PC-3 (cell line): ENCODE results near the gene EPHB1. TPM values are rescaled to one million over a fixed set of nuclear protein-coding genes. Genes with fewer than 3 reads are reported as not detected.

Experiments used
- ATAC-seq: fragments of 200-7000 bp; cut with Tn5 transposase; 2 replicates; pipeline ENCODE4 v1.9.1; 2020; ENCODE audit warnings: mild to moderate bottlenecking, moderate library complexity
- BruUV-seq: library from RNA; stranded (reverse); fragments of 400-500 nt; replicated peaks from 2 replicates; lab custom pipeline; 2021; lab: Mats Ljungman, UMichigan
- CTCF ChIA-PET: fragments of 300-600 bp; sonication (Branson Sonifier 250); formaldehyde crosslinking; loops from one replicate; lab custom pipeline; 2022; ENCODE audit warnings: antibody characterized with exemption; lab: Charles Lee
- POLR2A ChIA-PET: fragments of 300-600 bp; sonication (Branson Sonifier 250); formaldehyde crosslinking; loops from one replicate; lab custom pipeline; 2022; ENCODE audit warnings: antibody characterized with exemption; ENCODE audit not compliant: unreplicated experiment; lab: Charles Lee
- DNase-seq: peaks from one replicate; pipeline ENCODE4 v3.0.0-alpha.2; 2015
- H2AFZ ChIP-seq: fragments of 300-600 bp; sonication (generic); 2 replicates; pipeline ENCODE4 v1.6.0; 2016; ENCODE audit warnings: antibody characterized with exemption, low read length
- H3F3A ChIP-seq: fragments of 300-600 bp; sonication (generic); one replicate; pipeline ENCODE4 v1.6.0; 2017; ENCODE audit warnings: antibody characterized with exemption, low read length, control low read depth, mild to moderate bottlenecking; ENCODE audit not compliant: unreplicated experiment
- H3K27ac ChIP-seq: fragments of 300-600 bp; sonication (generic); 2 replicates; pipeline ENCODE4 v1.5.1; 2016; ENCODE audit warnings: mild to moderate bottlenecking, low read length
- H3K27me3 ChIP-seq: fragments of 300-600 bp; sonication (generic); 2 replicates; pipeline ENCODE4 v1.6.1; 2016; ENCODE audit warnings: low read length, mixed read lengths
- H3K36me3 ChIP-seq: fragments of 300-600 bp; sonication (generic); 2 replicates; pipeline ENCODE4 v1.6.1; 2016; ENCODE audit warnings: low read depth, mixed run types, low read length, mixed read lengths
- H3K4me1 ChIP-seq: fragments of 300-600 bp; sonication (generic); 2 replicates; pipeline ENCODE4 v1.5.1; 2016; ENCODE audit warnings: low read length; ENCODE audit not compliant: insufficient read depth
- H3K4me2 ChIP-seq: fragments of 300-600 bp; sonication (generic); 2 replicates; pipeline ENCODE4 v1.6.0; 2016; ENCODE audit warnings: low read length
- H3K4me3 ChIP-seq: fragments of 300-600 bp; sonication (generic); 2 replicates; pipeline ENCODE4 v1.5.1; 2016; ENCODE audit warnings: mild to moderate bottlenecking, low read length, mixed read lengths
- H3K79me2 ChIP-seq: fragments of 300-600 bp; sonication (generic); 2 replicates; pipeline ENCODE4 v1.6.1; 2017; ENCODE audit warnings: low read length, mixed read lengths
- H3K9ac ChIP-seq: fragments of 300-600 bp; sonication (generic); 2 replicates; pipeline ENCODE4 v1.6.0; 2016; ENCODE audit warnings: mild to moderate bottlenecking, low read length
- H3K9me2 ChIP-seq: fragments of 300-600 bp; sonication (generic); replicated peaks from 2 replicates; pipeline ENCODE4 v1.6.1; 2016; ENCODE audit warnings: mixed run types, low read length, mixed read lengths
- H3K9me3 ChIP-seq: fragments of 300-600 bp; sonication (generic); 2 replicates; pipeline ENCODE4 v1.6.1; 2016; ENCODE audit warnings: low read length, mixed read lengths
- H4K20me1 ChIP-seq: fragments of 300-600 bp; sonication (generic); 2 replicates; pipeline ENCODE4 v1.6.1; 2016; ENCODE audit warnings: low read length, mixed read lengths
- CTCF ChIP-seq: fragments of 300-600 bp; sonication (generic); conservative IDR thresholded peaks from 2 replicates; pipeline ENCODE4 v1.5.1; 2017; ENCODE audit warnings: antibody characterized with exemption, low read depth, mild to moderate bottlenecking, low read length
- EZH2 ChIP-seq: fragments of 300-600 bp; sonication (generic); IDR thresholded peaks from one replicate; pipeline ENCODE4 v1.6.1; 2017; ENCODE audit warnings: antibody characterized with exemption, mild to moderate bottlenecking, low read length; ENCODE audit not compliant: unreplicated experiment
- EZH2phosphoT487 ChIP-seq: fragments of 300-600 bp; sonication (generic); IDR thresholded peaks from 2 replicates; pipeline ENCODE4 v1.6.1; 2018; ENCODE audit warnings: mild to moderate bottlenecking, antibody characterized with exemption, low read length, borderline replicate concordance
- intact Hi-C: fragments of 100-400 bp; cut with micrococcal nuclease; formaldehyde crosslinking; loops from 2 replicates; pipeline ENCODE4 v1.9.0; 2023
- total RNA-seq: library from RNA; depleted of rRNA; stranded (reverse); fragments of >200 nt; gene quantifications from 2 replicates; pipeline ENCODE4 v1.2.3, GENCODE V29; 2014

The EPHB1 gene
- total RNA-seq, 1 experiment from 2014 or later, result 0.69 TPM

- Histone ChIP-seq H3K9me3 (no peaks in the 10 kb centered on the region), H3K9me2 (no peaks in the 10 kb centered on the region), H3F3A (no peaks in the 10 kb centered on the region), H3K36me3 (no peaks in the 10 kb centered on the region), H3K4me1 (no peaks in the 10 kb centered on the region), H3K4me2 (no peak overlapping the region), H3K4me3 (no peak overlapping the region), H3K9ac (no peak overlapping the region), H3K27ac (no peak overlapping the region), H3K79me2 (no peaks in the 10 kb centered on the region), H4K20me1 (no peaks in the 10 kb centered on the region), H3K27me3 (0 out of 2 replicates have a peak, but pooled peaks cover 6% of the 10 kb centered on the region), H2AFZ (no peak overlapping the region)
- no peak for TF ChIP-seq EZH2
- TF ChIP-seq EZH2phosphoT487, result no peak
- no peak for TF ChIP-seq CTCF
- BruUV-seq, result no TSS peak
- intact Hi-C loops, result loop anchor here (5.0 kb wide), 1 partner anchor 154 kb away; no protein-coding TSS in a partner anchor
- ATAC-seq, result no peak
- no peak for DNase-seq
- POLR2A ChIA-PET, result no interaction called here
- CTCF ChIA-PET, result no interaction called here
Observed at GRCh38 chr3:134755821-134756220, 39.2 kb upstream of the EPHB1 start.

DNA sequence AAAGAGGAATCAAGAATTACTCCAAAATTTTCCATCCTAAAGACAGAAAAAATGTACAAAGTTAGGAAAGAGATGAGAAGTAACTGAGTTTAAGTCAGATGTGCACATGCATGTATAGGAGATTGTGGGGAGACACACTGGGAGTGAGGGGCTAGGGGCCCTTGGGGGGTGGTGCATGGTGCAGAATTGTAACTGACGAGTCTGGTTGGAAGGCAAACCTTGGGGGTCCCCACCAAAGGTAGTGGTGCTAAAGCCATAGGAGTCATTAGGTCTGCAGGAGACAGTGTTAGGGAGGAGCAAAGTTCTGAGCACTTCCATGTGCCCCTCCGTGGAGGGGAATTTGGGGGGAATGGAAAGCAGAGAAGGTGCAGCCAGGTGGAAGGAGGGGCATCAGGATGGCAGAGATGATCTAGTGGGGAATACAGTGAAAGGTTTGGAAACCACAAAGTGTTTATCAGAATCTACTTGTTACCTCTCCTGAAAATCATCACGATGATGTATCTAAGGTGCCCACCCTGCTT is 37.5 kb upstream of the EPHB1 start:
- Histone ChIP-seq H3K79me2 (no peaks in the 10 kb centered on the region), H3K27me3 (peaks cover 14% of the 10 kb centered on the region; the same call in 1 of the 2 replicates), H2AFZ (no peak overlapping the region), H3K9ac (no peak overlapping the region), H4K20me1 (no peaks in the 10 kb centered on the region), H3K4me3 (no peak overlapping the region), H3K4me2 (no peak overlapping the region), H3K4me1 (no peaks in the 10 kb centered on the region), H3F3A (no peaks in the 10 kb centered on the region), H3K27ac (no peak overlapping the region), H3K9me2 (no peaks in the 10 kb centered on the region), H3K9me3 (no peaks in the 10 kb centered on the region), H3K36me3 (no peaks in the 10 kb centered on the region)
- TF ChIP-seq EZH2phosphoT487 (no peak), CTCF (no peak), EZH2 (no peak)
- intact Hi-C loops, result loop anchor here (5.0 kb wide), 1 partner anchor 155 kb away; no protein-coding TSS in a partner anchor
- DNase-seq, result no peak
- BruUV-seq, result no TSS peak
- no peak for ATAC-seq
- POLR2A ChIA-PET, result no interaction called here
- CTCF ChIA-PET, result no interaction called here

DNA sequence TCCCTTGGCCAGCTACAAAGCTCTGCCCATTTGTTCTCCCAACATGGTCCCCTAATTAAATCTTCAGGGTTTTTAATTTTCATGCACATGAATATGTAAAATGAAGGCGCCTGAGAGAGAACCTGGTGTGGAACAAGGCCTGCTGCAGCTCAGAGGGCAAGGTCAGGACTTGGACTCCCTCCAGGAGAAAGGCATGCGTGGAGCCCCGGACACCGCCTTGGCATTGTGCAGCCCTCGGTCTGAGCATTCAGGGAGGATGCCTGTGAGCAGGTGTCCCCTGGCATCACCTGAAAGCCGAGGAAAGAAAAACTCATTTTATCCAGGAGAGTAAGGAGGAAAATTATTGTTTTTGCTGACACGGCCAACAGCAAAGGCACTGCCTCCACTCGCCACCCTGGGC is 33.8 kb upstream of the EPHB1 start:
- no peaks in the 10 kb centered on the region for H3K79me2 ChIP-seq
- POLR2A ChIA-PET, result no interaction called here
- H3K27me3 ChIP-seq, result peaks cover 14% of the 10 kb centered on the region; the same call in 1 of the 2 replicates
- no peaks in the 10 kb centered on the region for H3K9me2 ChIP-seq
- no peaks in the 10 kb centered on the region for H3F3A ChIP-seq
- H4K20me1 ChIP-seq, result no peaks in the 10 kb centered on the region
- H3K4me3 ChIP-seq, result no peak overlapping the region
- no peak overlapping the region for H3K9ac ChIP-seq
- TF ChIP-seq CTCF, result no peak
- no peak for TF ChIP-seq EZH2phosphoT487
- no peak for TF ChIP-seq EZH2
- no peak overlapping the region for H3K27ac ChIP-seq
- H3K4me1 ChIP-seq, result no peaks in the 10 kb centered on the region
- CTCF ChIA-PET, result no interaction called here
- no TSS peak for BruUV-seq
- H3K9me3 ChIP-seq, result no peaks in the 10 kb centered on the region
- intact Hi-C loops, result no loop called here
- no peak for ATAC-seq
- H3K4me2 ChIP-seq, result no peak overlapping the region
- no peak overlapping the region for H2AFZ ChIP-seq
- no peaks in the 10 kb centered on the region for H3K36me3 ChIP-seq
- no peak for DNase-seq
